Endodermal cell (in vitro differentiated cells): Measurements from ENCODE around the gene NFKBIA. TPM values are rescaled to one million over a fixed set of nuclear protein-coding genes. Genes with fewer than 3 reads are reported as not detected.

Experiments used
- DNase-seq: peaks from one replicate; pipeline ENCODE4 v3.0.0-alpha.2; 2017
- H3K27ac ChIP-seq: 2 replicates; pipeline ENCODE4 v1.5.1; 2013; ENCODE audit warnings: mild to moderate bottlenecking, low read depth, low read length, moderate library complexity
- H3K27me3 ChIP-seq: 2 replicates; pipeline ENCODE4 v1.6.1; 2013; ENCODE audit warnings: mild to moderate bottlenecking, low read length, moderate library complexity; ENCODE audit not compliant: insufficient read depth, control insufficient read depth, poor library complexity, severe bottlenecking
- H3K36me3 ChIP-seq: 2 replicates; pipeline ENCODE4 v1.7.0; 2013; ENCODE audit warnings: mild to moderate bottlenecking, low read length, moderate library complexity; ENCODE audit not compliant: control insufficient read depth, insufficient read depth
- H3K4me1 ChIP-seq: one replicate; pipeline ENCODE4 v1.7.0; 2013; ENCODE audit warnings: low read length; ENCODE audit not compliant: control insufficient read depth, insufficient read depth
- H3K4me3 ChIP-seq: 2 replicates; pipeline ENCODE4 v1.5.1; 2013; ENCODE audit warnings: mild to moderate bottlenecking, low read length, moderate library complexity
- H3K9ac ChIP-seq: 2 replicates; pipeline ENCODE4 v1.6.1; 2013; ENCODE audit warnings: mild to moderate bottlenecking, low read length, moderate library complexity; ENCODE audit not compliant: poor library complexity, severe bottlenecking; ENCODE audit errors: extremely low read depth
- H3K9me3 ChIP-seq: 2 replicates; pipeline ENCODE4 v1.6.1; 2013; ENCODE audit warnings: mild to moderate bottlenecking, low read length, moderate library complexity; ENCODE audit not compliant: control insufficient read depth
- H3K27ac Mint-ChIP-seq: 2 replicates; pipeline ENCODE4 v1.8.0; 2020; ENCODE audit warnings: mixed read lengths
- H3K27me3 Mint-ChIP-seq: 2 replicates; pipeline ENCODE4 v1.8.0; 2021; ENCODE audit warnings: mild to moderate bottlenecking, mixed read lengths; ENCODE audit not compliant: insufficient read depth
- H3K36me3 Mint-ChIP-seq: 2 replicates; pipeline ENCODE4 v1.8.0; 2020; ENCODE audit warnings: low read depth, mixed read lengths
- H3K4me1 Mint-ChIP-seq: 2 replicates; pipeline ENCODE4 v1.8.0; 2020; ENCODE audit warnings: mixed read lengths
- H3K4me3 Mint-ChIP-seq: 2 replicates; pipeline ENCODE4 v1.8.0; 2020; ENCODE audit warnings: mild to moderate bottlenecking, moderate library complexity, mixed read lengths
- H3K9me3 Mint-ChIP-seq: 2 replicates; pipeline ENCODE4 v1.8.0; 2020; ENCODE audit warnings: mild to moderate bottlenecking, mixed read lengths
- WGBS, 2 experiments: methylation state at CpG; one replicate each; pipeline versions ENCODE4 v1.1.5 to v1.1.7; 2013; ENCODE audit warnings: missing lambda C conversion rate in 2 of 2, mixed read lengths in 1 of 2; ENCODE audit not compliant: insufficient coverage in 1 of 2, insufficient read length in 1 of 2; 5-methylcytosine and 5-hydroxymethylcytosine counted together
- total RNA-seq, 2 donors: library from RNA; stranded (reverse); fragmentation: NEBNext Ultra II Directional in 1 of 2; extraction: Animal tissue kit (Norgen Biotek cat#: 25700) in 1 of 2; gene quantifications; 2 replicates in 1 of 2; 3 replicates in 1 of 2; pipeline ENCODE4 v1.2.1, GENCODE V29; 2021
- TF ChIP-seq, protein P1 (sequence below): fragments of 200-600 bp; sonication (generic); conservative IDR thresholded peaks from 2 replicates; pipeline ENCODE4 v1.5.0; 2021; ENCODE audit warnings: antibody characterized with exemption, mild to moderate bottlenecking

NFKBIA gene
- total RNA-seq, 2 donors from 2014 or later = 148 to 188 TPM

DNA sequence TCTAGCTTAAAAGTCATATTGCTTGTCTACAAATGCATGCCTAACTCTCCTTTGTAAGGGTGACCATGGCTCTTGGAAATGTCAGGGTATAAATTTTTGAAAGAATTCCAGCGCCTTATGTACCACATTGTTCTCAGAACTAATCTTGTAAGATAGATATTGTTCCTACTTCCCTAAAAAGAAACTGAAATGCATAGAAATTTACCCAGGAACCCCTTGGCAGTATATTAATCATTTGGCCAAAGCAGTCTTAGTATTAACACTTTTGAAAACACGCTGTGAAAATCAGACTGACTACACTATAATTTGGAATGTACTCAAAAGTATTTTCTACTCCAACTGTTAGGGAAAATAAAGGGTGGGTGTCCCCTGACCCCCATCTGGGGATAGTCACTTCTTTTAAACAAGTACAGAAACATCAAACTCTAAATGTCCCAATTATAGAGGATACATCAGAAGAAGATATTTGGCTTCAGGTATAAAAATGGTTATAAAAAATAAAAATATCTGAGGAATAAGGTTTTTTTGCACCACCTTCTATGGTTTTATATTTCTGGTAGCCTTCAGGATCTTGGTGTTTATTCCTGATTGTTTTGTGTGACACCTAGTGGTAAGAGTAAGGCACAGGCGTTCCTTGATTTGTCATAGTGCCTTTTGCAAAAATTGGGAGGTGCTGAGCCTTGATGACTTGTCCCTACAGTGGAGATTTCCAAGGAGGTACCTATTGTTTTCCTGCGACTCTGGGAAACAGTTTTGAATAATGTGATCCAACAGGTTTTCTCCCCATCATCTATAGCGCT, 2.2 kb upstream of the NFKBIA start:
- 49 to 60% methylated on average over 3 to 5 of the region's 5 CpGs for WGBS, 2 experiments
- Histone ChIP-seq H3K27me3 (no peaks in the 10 kb centered on the region), H3K9ac (no peak overlapping the region), H3K27ac (no peak overlapping the region), H3K9me3 (no peaks in the 10 kb centered on the region), H3K36me3 (peaks cover 20% of the 10 kb centered on the region), H3K4me3 (peak overlapping the region; percentile 88), H3K4me1 (no peaks in the 10 kb centered on the region)
- Mint-ChIP-seq H3K9me3 (no peaks in the 10 kb centered on the region), H3K27ac (no peak overlapping the region), H3K4me1 (peaks cover 45% of the 10 kb centered on the region), H3K4me3 (peak overlapping the region; percentile 94), H3K36me3 (peaks cover 20% of the 10 kb centered on the region), H3K27me3 (no peaks in the 10 kb centered on the region)
- TF ChIP-seq, protein P1, sequence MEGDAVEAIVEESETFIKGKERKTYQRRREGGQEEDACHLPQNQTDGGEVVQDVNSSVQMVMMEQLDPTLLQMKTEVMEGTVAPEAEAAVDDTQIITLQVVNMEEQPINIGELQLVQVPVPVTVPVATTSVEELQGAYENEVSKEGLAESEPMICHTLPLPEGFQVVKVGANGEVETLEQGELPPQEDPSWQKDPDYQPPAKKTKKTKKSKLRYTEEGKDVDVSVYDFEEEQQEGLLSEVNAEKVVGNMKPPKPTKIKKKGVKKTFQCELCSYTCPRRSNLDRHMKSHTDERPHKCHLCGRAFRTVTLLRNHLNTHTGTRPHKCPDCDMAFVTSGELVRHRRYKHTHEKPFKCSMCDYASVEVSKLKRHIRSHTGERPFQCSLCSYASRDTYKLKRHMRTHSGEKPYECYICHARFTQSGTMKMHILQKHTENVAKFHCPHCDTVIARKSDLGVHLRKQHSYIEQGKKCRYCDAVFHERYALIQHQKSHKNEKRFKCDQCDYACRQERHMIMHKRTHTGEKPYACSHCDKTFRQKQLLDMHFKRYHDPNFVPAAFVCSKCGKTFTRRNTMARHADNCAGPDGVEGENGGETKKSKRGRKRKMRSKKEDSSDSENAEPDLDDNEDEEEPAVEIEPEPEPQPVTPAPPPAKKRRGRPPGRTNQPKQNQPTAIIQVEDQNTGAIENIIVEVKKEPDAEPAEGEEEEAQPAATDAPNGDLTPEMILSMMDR = peak; percentile 86
- no peak for DNase-seq

DNA sequence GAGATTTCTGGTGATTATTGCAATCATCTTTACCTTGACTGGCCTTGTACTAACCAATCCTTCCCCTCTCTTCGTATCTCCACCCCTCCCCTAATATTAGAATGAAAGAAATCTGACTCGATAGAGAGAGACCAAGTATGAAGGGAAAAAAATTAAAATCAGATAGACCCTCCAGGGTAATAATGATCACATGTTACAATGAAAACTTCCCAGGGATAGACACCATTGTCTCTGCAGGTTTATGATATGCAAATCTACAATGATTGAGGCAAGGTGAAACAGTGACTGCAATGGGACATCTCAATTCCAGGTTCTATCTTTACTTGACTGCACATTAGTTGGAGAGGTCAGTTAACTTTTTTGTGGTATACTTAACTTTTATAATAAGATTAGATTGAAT, 1.5 kb upstream of the NFKBIA start:
- Histone ChIP-seq H3K4me1 (no peaks in the 10 kb centered on the region), H3K27ac (no peak overlapping the region), H3K9ac (peak overlapping the region; percentile 95), H3K36me3 (peaks cover 26% of the 10 kb centered on the region), H3K9me3 (no peaks in the 10 kb centered on the region), H3K4me3 (peak overlapping the region; percentile 88), H3K27me3 (no peaks in the 10 kb centered on the region)
- H3K9me3 Mint-ChIP-seq = no peaks in the 10 kb centered on the region
- DNase-seq = no peak
- H3K4me1 Mint-ChIP-seq = peaks cover 46% of the 10 kb centered on the region
- H3K4me3 Mint-ChIP-seq = peak overlapping the region; percentile 94
- TF ChIP-seq, protein P1 = no peak
- H3K36me3 Mint-ChIP-seq = peaks cover 26% of the 10 kb centered on the region
- peak overlapping the region; percentile 90 for H3K27ac Mint-ChIP-seq
- H3K27me3 Mint-ChIP-seq = no peaks in the 10 kb centered on the region
- WGBS, 2 experiments = 85% methylated on average over 2 of the region's 2 CpGs; no CpG with 5 or more reads in 1 of the 2 experiments

DNA sequence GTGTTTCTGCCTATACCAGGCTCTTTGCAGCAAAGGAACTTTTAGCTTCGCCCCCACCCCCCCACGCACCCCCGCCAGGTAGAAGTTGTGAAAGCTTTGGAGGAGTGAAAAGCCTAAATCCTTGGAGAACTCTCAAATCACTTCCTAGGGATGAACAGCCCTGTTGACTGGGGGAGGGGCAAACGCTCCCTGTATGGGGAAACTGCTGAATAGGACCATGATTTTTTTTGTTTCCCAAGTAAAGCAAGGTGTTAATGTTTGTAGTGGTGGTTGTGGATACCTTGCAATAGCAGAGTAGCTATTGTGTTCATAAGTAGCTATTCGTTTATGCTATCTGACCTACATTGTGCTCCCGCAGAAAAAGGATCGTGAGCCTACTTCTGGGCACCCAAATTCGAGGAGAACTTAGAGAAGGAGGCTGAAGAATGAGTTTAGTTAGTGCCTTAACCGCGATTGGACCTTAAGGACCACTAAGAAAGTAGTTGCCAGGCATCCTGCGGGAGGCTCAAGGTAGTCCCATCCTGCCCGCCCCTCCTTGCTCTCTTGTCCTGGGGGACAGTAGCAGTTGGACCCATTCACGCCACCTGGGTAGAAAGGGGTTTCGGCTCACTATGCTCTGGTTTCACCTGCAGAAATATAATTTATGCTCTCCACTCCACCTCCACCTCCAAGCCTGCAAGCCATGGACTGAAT, 901 bp upstream of the NFKBIA start:
- TF ChIP-seq, protein P1 = no peak
- Mint-ChIP-seq H3K4me3 (peak overlapping the region; percentile 94), H3K36me3 (peaks cover 33% of the 10 kb centered on the region), H3K9me3 (no peaks in the 10 kb centered on the region), H3K27ac (peak overlapping the region; percentile 90), H3K4me1 (peaks cover 45% of the 10 kb centered on the region), H3K27me3 (no peaks in the 10 kb centered on the region)
- peak; percentile 68 for DNase-seq
- Histone ChIP-seq H3K27me3 (no peaks in the 10 kb centered on the region), H3K9ac (peak overlapping the region; percentile 95), H3K9me3 (no peaks in the 10 kb centered on the region), H3K4me1 (no peaks in the 10 kb centered on the region), H3K27ac (peak overlapping the region; percentile 84), H3K4me3 (peak overlapping the region; percentile 88), H3K36me3 (peaks cover 33% of the 10 kb centered on the region)
- 26 to 49% methylated on average over 4 to 14 of the region's 14 CpGs for WGBS, 2 experiments
